B cell (primary cell): Measurements from ENCODE around the gene ADGRD1. TPM values are rescaled to one million over a fixed set of nuclear protein-coding genes. Genes with fewer than 3 reads are reported as not detected.

Experiments used
- ATAC-seq: fragments of 200-7000 bp; cut with Tn5 transposase; one replicate; pipeline ENCODE4 v1.10.0; 2021; ENCODE audit warnings: low read depth, mild to moderate bottlenecking, moderate number of reproducible peaks, moderate library complexity
- CTCF ChIA-PET: fragments of 350-600 bp; sonication (Branson Sonifier 250); formaldehyde crosslinking; loops from one replicate; lab custom pipeline; 2021; ENCODE audit warnings: antibody characterized with exemption, inconsistent platforms; lab: Charles Lee
- POLR2A ChIA-PET: fragments of 350-600 bp; sonication (Branson Sonifier 250); formaldehyde crosslinking; loops from one replicate; lab custom pipeline; 2021; ENCODE audit warnings: antibody characterized with exemption; lab: Charles Lee
- DNase-seq: peaks from one replicate; pipeline ENCODE4 v3.0.0; 2013
- H2AFZ ChIP-seq: 2 replicates; pipeline ENCODE4 v1.6.1; 2012; ENCODE audit warnings: mild to moderate bottlenecking, low read depth, low read length; ENCODE audit not compliant: insufficient read depth, poor library complexity, severe bottlenecking
- H3K27ac ChIP-seq, 2 donors: 1 replicate in 1 of 2; 2 replicates in 1 of 2; pipeline ENCODE4 v1.5.1; 2012 to 2013; ENCODE audit warnings: low read length in 2 of 2, mild to moderate bottlenecking in 2 of 2, moderate library complexity in 1 of 2
- H3K27me3 ChIP-seq, 4 experiments: fragments of 200-600 bp in 1 of 4; sonication (generic) in 1 of 4; replicated peaks in 1 of 4; 1 replicate in 2 of 4; 2 replicates in 2 of 4; pipeline versions ENCODE4 v1.6.1 to v1.7.0; 2013 to 2016; ENCODE audit warnings: low read length in 3 of 4, mild to moderate bottlenecking in 2 of 4, mixed read lengths in 1 of 4, moderate library complexity in 1 of 4; ENCODE audit not compliant: insufficient read depth in 4 of 4, control insufficient read depth in 3 of 4; ENCODE audit errors: control extremely low read depth in 1 of 4
- H3K36me3 ChIP-seq, 2 experiments: replicated peaks in 1 of 2; 1 replicate in 1 of 2; 2 replicates in 1 of 2; pipeline versions ENCODE4 v1.6.1 to v1.7.1; 2013; ENCODE audit warnings: low read length in 1 of 2; ENCODE audit not compliant: insufficient read depth in 2 of 2, control insufficient read depth in 1 of 2; ENCODE audit errors: control extremely low read depth in 1 of 2, extremely low read depth in 1 of 2
- H3K4me1 ChIP-seq, 2 donors: fragments of 200-600 bp in 1 of 2; sonication (generic) in 1 of 2; 1 replicate in 1 of 2; 2 replicates in 1 of 2; pipeline versions ENCODE4 v1.5.1 to v1.6.1; 2013 to 2017; ENCODE audit warnings: low read length in 2 of 2; ENCODE audit not compliant: control insufficient read depth in 2 of 2, insufficient read depth in 2 of 2
- H3K4me2 ChIP-seq: replicated peaks from 2 replicates; pipeline ENCODE3; 2012; ENCODE audit warnings: mild to moderate bottlenecking, low read depth, low read length; ENCODE audit not compliant: poor library complexity, severe bottlenecking
- H3K4me3 ChIP-seq, 5 experiments: fragments of 200-600 bp in 1 of 5; sonication (generic) in 1 of 5; 1 replicate in 3 of 5; 2 replicates in 2 of 5; pipeline versions ENCODE4 v1.5.1 to v1.7.0; 2011 to 2016; ENCODE audit warnings: low read length in 4 of 5, mild to moderate bottlenecking in 4 of 5, low read depth in 2 of 5, control low read depth in 1 of 5, moderate library complexity in 1 of 5; ENCODE audit not compliant: insufficient read depth in 1 of 5; ENCODE audit errors: control extremely low read depth in 1 of 5, extremely low read depth in 1 of 5
- H3K79me2 ChIP-seq: fragments of 200-600 bp; sonication (generic); one replicate; pipeline ENCODE4 v1.6.0; 2016; ENCODE audit warnings: low read length; ENCODE audit not compliant: control insufficient read depth, insufficient read depth
- H3K9ac ChIP-seq: fragments of 200-600 bp; sonication (generic); 2 replicates; pipeline ENCODE4 v1.6.1; 2017; ENCODE audit warnings: mild to moderate bottlenecking, low read length, moderate library complexity
- H3K9me3 ChIP-seq, 3 donors: one replicate each; pipeline versions ENCODE4 v1.6.1 to v1.7.1; 2013; ENCODE audit warnings: low read length in 2 of 3; ENCODE audit not compliant: control insufficient read depth in 2 of 3, insufficient read depth in 1 of 3; ENCODE audit errors: control extremely low read depth in 1 of 3
- H4K20me1 ChIP-seq: 2 replicates; pipeline ENCODE4 v1.6.0; 2012; ENCODE audit warnings: mild to moderate bottlenecking, low read length; ENCODE audit not compliant: insufficient read depth, control insufficient read depth, poor library complexity, severe bottlenecking
- H3K27ac Mint-ChIP-seq: one replicate; pipeline ENCODE4 v1.8.0; 2021; ENCODE audit warnings: mixed read lengths
- H3K27me3 Mint-ChIP-seq: one replicate; pipeline ENCODE4 v1.8.0; 2021; ENCODE audit warnings: mixed read lengths
- H3K4me1 Mint-ChIP-seq: one replicate; pipeline ENCODE4 v1.8.0; 2021; ENCODE audit warnings: mixed read lengths
- H3K4me3 Mint-ChIP-seq: one replicate; pipeline ENCODE4 v1.8.0; 2021; ENCODE audit warnings: mixed read lengths
- H3K9me3 Mint-ChIP-seq: one replicate; pipeline ENCODE4 v1.8.0; 2022; ENCODE audit warnings: mixed read lengths; ENCODE audit not compliant: insufficient read depth
- CTCF ChIP-seq: fragments of 200-600 bp; IDR thresholded peaks from one replicate; pipeline ENCODE4 v1.8.0; 2022; ENCODE audit warnings: antibody characterized with exemption, mild to moderate bottlenecking
- EZH2 ChIP-seq: IDR thresholded peaks from 2 replicates; pipeline ENCODE4 v1.6.1; 2012; ENCODE audit warnings: borderline replicate concordance, low read depth, mild to moderate bottlenecking, moderate library complexity, low read length; ENCODE audit not compliant: insufficient read depth, poor library complexity, severe bottlenecking
- WGBS: methylation state at CpG from one replicate; pipeline ENCODE4 v1.1.5; 2013; ENCODE audit warnings: missing lambda C conversion rate; ENCODE audit not compliant: insufficient coverage; 5-methylcytosine and 5-hydroxymethylcytosine counted together
- intact Hi-C: fragments of 100-400 bp; cut with micrococcal nuclease; formaldehyde crosslinking; loops from one replicate; pipeline ENCODE4 v1.10.0; 2022
- polyA plus RNA-seq: library from polyadenylated mRNA; depleted of rRNA; stranded (reverse); fragments of >200 nt; gene quantifications from 2 replicates; pipeline ENCODE4 v1.2.3, GENCODE V29; 2012
- total RNA-seq, 2 donors: library from RNA; stranded (reverse); fragments of 120-200 nt in 1 of 2; gene quantifications; 1 replicate in 1 of 2; 2 replicates in 1 of 2; pipeline versions ENCODE4 v1.2.3 to v1.2.4, GENCODE V29; 2013 to 2022

ADGRD1 gene
- total and polyA plus RNA-seq, 2 donors (not counting 1 experiment from before 2014, with no cell fraction given) = 1.1 to 2.2 TPM

- Mint-ChIP-seq H3K27ac (no peak overlapping the region), H3K4me1 (peaks cover 6% of the 10 kb centered on the region), H3K4me3 (no peak overlapping the region), H3K27me3 (peaks cover 12% of the 10 kb centered on the region), H3K9me3 (no peaks in the 10 kb centered on the region)
- ATAC-seq (no peak), DNase-seq (no peak)
- no peak overlapping the region for H2AFZ ChIP-seq
- H3K4me3 ChIP-seq = no peak overlapping the region
- H3K36me3 ChIP-seq = no peaks in the 10 kb centered on the region
- H3K79me2 ChIP-seq = no peaks in the 10 kb centered on the region
- TF ChIP-seq CTCF = no peak
- no peak for TF ChIP-seq EZH2
- intact Hi-C loops = no loop called here
- H3K9ac ChIP-seq = no peak overlapping the region
- peaks cover 2 to 9% of the 10 kb centered on the region in 2 donors for H3K4me1 ChIP-seq
- H4K20me1 ChIP-seq = no peaks in the 10 kb centered on the region
- H3K4me2 ChIP-seq = no peak overlapping the region
- H3K27ac ChIP-seq = no peak overlapping the region
- peaks cover 0 to 2% (median 0%) of the 10 kb centered on the region in 4 experiments for H3K27me3 ChIP-seq
- peaks cover 0 to 4% (median 0%) of the 10 kb centered on the region in 3 donors for H3K9me3 ChIP-seq
- 93% methylated on average over 26 of the region's 26 CpGs for WGBS
- ChIA-PET POLR2A (no interaction called here), CTCF (no interaction called here)
Measured at GRCh38 chr12:131008131-131008912, 54.6 kb downstream of the ADGRD1 start.

- no peak overlapping the region for H3K4me3 Mint-ChIP-seq
- Histone ChIP-seq H2AFZ (no peak overlapping the region), H3K79me2 (no peaks in the 10 kb centered on the region), H3K9ac (no peak overlapping the region), H3K27ac (no peak overlapping the region), H3K36me3 (no peaks in the 10 kb centered on the region), H3K27me3 (peaks cover 0 to 2% (median 0%) of the 10 kb centered on the region in 4 experiments), H3K4me2 (no peak overlapping the region), H3K4me1 (peaks cover 0 to 3% of the 10 kb centered on the region in 2 donors), H3K9me3 (peaks cover 0 to 4% (median 0%) of the 10 kb centered on the region in 3 donors), H4K20me1 (no peaks in the 10 kb centered on the region), H3K4me3 (no peak overlapping the region)
- POLR2A ChIA-PET = no interaction called here
- CTCF ChIA-PET = no interaction called here
- intact Hi-C loops = no loop called here
- H3K27ac Mint-ChIP-seq = no peak overlapping the region
- H3K27me3 Mint-ChIP-seq = peaks cover 12% of the 10 kb centered on the region
- no peak for ATAC-seq
- TF ChIP-seq EZH2 = no peak
- TF ChIP-seq CTCF = no peak
- H3K4me1 Mint-ChIP-seq = peaks cover 6% of the 10 kb centered on the region
- DNase-seq = no peak
- WGBS = 89% methylated on average over 17 of the region's 17 CpGs
- H3K9me3 Mint-ChIP-seq = no peaks in the 10 kb centered on the region
Measured at GRCh38 chr12:131008913-131009270, 55.2 kb downstream of the ADGRD1 start.
